NCI-H524 treated with DMSO at 0.1 percent for 48 hours (cell line): ENCODE data around the gene COL2A1.

Experiments used
- DNase-seq: peaks from one replicate; lab custom pipeline; 2025; lab: John Stamatoyannopoulos, UW

Gene COL2A1

DNA sequence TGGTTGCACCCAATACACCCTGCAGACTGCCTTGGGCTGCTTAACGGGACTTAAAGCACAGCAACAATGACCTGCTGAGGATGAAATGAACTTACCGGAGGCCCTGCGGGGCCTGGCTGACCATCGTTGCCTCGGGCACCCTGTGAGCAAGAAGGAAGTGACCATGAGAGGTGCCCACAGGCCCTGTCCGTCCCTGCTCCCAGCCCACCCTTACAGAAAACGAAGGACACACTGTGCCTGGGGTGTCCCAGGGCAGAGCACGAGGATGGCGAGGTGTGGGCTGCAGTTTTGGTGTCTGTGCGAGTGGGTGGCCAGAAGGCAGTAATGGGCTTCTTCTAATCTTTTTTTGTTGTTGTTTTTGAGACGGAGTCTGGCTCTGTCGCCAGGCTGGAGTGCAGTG is 14.6 kb downstream of the COL2A1 start:
- DNase-seq, result no peak

DNA sequence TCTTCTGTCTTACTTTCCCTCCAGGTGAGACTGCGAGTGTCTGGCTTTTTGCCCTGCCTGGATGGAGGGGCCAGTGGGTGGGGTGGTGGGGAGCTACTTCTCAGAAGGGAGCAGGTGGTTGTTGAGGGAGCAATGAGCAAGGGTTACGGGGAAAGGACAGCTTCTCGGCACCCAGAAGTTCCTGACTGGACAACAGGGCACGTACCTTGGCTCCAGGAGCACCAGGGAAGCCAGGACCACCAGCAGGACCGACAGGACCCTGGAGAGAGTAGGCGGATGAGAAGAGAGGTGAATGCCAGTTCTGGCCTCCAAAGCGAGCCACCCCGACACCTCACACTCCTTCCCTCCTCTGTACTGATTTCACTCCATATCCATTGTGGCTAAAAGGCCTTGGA is 15.3 kb downstream of the COL2A1 start:
- no peak for DNase-seq

DNA sequence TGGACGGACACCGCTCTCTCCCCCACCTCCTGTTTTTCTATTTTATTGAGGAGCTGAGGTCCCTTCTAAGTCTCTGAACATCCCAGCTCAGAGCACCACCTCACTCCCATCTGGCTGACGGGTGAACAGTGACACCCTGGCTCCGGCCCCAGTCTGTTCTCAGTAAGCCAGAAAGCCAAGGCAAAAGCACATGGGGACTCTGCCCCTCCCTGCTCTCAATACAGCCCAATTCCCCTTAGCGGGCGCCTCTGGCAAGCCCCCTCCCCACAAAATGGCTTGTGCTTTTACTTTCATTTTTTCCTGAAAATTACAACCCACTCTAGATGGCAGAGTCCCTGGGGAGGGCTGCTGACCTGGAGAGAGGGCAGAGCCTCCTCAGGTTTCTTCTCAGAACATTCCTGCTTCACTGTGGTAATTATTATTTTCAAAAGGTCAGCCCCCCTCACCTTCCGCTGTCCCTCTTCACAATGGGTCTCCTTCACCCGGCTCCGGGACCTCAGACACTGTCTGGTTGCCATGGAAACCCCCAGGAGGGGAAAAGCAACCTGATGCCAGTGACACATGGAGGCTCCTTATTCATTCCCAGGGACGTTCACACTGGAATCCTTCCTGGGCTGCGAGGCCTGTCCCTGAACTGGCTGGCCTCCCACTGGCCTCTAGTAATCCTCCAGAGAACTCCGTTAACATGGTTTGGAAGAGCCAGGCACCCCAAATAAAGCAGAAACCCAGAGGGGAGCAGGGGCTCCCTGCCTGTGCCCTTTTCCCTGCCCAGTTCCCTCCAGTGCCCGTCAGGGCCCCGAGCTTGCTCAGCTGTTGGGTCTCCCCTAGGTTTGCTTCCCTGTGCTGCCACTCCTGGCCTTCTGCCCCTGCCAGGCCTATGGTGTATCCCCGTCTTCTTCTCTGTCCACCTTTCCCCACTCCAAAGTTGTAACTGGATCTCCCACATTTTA is 15.9 kb downstream of the COL2A1 start:
- no peak for DNase-seq

GRCh38 chr12:47987411-47988072 is 16.7 kb downstream of the COL2A1 start:
- DNase-seq, result no peak

DNA sequence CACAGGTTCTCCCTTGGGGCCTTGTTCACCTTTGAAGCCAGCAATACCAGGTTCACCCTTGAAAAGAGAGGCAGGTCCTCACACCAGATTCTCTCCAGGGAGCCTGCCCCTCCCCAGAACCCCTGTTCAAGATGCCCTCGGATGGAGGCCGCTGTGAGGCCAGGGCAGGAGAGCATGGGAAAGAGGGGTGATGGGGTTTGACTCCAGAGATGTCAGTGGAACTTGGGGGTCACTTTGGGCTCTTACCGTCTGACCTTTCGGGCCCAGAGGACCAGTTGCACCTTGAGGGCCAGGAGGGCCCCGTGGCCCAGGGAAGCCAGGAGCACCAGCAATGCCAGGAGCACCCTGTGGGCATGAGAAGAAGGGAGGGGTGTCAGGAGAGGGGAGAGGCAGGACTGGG is 17.4 kb downstream of the COL2A1 start:
- DNase-seq, result no peak

GRCh38 chr12:47986291-47986660 is 18.0 kb downstream of the COL2A1 start:
- DNase-seq, result no peak

DNA sequence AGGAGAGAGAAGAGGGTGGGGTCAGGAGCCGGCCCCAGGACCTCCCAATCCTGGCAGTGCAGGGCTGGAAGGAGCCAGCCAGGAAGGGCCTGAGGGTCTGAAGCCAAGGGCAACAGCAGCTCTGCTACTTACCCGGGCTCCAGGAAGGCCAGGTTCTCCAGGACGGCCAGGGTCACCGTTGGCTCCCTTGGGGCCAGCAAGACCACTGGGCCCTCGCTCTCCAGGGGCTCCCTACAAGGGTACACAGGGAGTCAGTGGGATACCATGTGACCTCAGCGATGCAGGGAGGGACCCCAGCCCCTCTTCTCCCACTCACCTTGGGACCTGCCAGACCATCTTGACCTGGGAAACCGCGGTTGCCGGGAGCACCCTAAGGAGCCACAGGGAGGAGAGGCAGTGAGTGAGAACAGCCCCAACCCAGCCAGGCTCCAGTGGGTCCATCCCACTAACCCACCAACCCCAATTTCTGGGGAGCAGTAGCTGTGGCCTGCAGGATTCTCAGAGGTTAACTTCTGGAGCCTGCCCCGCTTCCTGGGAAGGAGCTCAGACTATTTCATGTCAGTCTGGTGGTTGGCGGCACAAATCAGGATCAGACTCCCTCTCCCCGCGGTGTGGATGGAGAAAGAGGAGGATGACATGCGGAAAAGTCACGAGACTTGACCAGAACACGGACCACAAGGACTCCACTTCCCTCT is 18.5 kb downstream of the COL2A1 start:
- no peak for DNase-seq

DNA sequence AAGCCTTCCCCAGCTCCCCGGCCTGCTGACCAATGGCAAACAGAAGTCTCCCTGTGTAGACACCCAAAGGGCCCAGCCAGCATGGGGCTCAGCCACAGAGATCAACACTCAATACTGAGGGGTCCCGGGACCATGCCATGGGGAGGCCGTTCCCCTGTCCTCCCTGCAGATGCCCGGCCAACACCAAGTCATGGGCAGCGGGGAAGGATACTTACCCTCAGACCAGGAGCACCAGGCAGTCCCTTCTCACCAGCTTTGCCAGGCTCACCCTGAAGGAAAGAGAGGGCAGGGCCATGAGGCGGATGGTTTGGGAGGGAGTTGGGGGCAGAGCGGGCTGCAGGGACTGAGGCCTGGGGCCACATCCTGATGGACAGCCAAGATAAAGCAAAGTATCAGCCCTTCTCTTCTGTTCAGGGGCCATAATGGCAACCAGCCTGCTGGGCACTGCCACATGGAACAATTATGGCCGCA is 19.9 kb downstream of the COL2A1 start:
- no peak for DNase-seq

GRCh38 chr12:47983541-47984115 is 20.6 kb downstream of the COL2A1 start:
- DNase-seq, result no peak

DNA sequence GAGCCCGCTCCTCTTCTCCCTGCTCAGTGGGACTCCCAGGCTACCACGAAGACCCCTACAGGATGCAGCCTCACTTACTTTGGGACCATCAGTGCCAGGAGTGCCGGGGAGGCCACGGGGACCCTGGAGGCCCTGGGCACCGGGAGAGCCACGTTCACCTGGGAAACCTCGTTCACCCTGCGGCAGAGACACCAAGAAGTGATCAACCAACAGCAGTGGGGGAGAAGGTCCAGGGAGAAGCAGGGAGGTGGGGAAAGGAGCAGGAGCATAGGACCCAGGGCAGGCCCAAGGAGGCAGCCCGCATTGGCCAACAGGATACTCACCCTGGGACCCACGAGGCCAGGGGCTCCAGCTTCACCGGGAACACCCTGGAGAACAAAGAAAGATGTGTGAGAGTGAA is 21.5 kb downstream of the COL2A1 start:
- no peak for DNase-seq

GRCh38 chr12:47982311-47982710 is 22.0 kb downstream of the COL2A1 start:
- no peak for DNase-seq

- no peak for DNase-seq
Observed at GRCh38 chr12:47981496-47982260, 22.6 kb downstream of the COL2A1 start.

DNA sequence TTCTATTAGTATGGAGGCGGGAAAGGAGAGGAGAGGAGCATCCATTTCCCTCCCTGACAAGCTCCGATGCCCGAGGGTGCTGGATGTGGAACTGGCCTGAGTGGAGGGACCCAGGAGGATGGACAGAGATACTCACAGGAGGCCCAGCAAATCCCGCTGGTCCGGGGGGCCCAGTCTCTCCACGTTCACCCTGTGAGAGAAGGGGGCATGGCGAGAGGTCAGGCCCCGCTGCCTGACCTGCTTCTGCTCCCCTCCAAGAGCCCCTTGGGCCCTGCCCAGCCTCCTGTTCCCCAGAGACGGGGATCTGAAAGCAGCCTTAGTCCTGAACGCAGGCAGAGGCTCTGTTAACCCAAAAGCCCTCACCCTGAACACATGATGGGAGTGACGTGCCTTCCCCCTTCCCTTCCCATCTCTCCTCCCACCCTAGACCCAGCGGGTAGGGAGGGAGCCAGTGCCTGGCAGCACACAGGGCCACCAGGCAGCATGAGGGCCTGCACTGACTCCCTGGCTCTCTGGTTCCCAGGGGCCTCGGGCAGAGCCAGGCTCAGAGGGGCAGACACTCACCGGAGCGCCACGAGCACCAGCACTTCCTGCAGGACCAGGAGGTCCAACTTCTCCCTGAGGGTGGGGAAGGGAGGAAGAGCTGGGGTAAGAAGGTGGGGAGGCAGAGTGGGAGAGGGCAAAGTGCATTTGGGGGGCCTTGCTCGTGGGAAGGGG is 23.3 kb downstream of the COL2A1 start:
- no peak for DNase-seq

DNA sequence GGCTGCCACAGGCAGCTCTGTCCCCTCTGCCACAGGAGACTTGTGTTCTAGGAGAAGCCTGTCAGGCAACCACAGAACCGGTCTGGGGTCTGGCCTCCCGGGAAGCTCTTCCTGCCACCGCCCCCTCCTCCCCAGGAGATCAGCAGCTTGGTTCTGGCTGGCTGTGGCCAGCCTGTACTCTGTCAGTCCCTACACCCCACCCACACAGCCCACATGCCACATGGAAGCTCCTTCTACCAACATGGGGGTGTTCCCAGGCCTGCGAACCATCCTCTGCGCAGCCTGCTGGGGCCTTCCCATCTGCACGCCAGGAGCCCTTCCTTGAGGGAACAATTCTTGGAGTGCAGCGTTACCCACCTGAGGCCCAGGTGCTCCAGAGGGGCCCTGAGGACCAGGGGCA is 24.1 kb downstream of the COL2A1 start:
- no peak for DNase-seq

- DNase-seq, result no peak
Observed at GRCh38 chr12:47979686-47980085, 24.6 kb downstream of the COL2A1 start.

GRCh38 chr12:47979166-47979565 is 25.1 kb downstream of the COL2A1 start:
- no peak for DNase-seq

DNA sequence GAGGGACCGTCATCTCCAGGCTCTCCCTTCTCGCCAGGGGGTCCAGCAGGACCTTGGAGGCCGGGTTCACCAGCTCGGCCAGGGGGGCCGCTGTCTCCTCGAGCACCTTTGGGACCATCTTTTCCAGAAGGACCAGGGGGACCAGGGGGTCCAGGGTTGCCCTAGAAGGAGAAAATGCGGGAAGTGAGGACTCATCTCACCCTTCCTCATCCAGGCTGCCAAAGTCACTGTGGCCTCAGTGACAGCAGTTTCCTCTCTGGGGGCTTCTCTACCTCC is 25.7 kb downstream of the COL2A1 start:
- DNase-seq, result no peak

- DNase-seq, result no peak
Observed at GRCh38 chr12:47977772-47978597, 26.3 kb downstream of the COL2A1 start.

- DNase-seq, result no peak
Observed at GRCh38 chr12:47977046-47977771, 27.1 kb downstream of the COL2A1 start.

DNA sequence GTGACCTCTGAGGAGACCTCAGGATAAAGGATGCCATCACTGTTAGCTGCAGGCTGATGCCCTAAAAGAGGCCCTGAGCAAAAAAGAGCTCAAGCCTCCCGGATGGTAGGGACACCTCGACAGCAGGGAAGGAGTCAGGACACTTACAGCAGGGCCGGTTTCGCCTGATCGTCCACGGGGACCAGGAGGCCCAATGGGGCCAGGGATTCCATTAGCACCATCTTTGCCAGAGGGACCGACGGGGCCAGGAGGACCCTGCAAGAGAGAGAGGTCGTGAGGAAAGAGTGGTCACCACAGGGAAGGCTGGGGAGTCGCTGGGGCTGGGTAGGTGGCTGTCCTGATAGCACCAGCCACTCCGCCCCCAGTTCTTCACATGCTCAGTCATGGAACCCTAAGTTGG is 28.5 kb downstream of the COL2A1 start:
- no peak for DNase-seq
